Measurements from ENCODE around the gene CX3CR1. TPM values are rescaled to one million over a fixed set of nuclear protein-coding genes. Genes with fewer than 3 reads are reported as not detected.

CX3CR1 gene
- total RNA-seq, 1 donor from 2014 or later = 0.32 TPM

DNA sequence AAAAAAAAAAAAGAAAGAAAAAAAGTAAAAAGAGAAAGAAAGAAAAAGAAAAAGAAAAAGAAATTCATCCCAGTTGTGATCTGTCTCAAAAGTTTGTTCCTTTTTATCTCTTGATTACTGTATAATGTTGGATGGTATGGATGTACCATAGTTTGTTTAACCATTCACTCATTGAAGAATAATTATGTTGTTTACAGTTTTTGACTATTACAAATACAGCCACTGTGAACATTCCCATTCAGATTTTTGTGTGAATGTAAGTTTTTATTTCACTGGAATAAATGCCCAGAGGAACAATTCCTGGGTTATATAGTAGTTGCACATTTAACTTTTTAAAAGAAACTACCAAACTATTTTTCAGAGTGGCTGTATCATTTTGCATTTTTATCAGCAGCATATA lies 39.4 kb upstream of the CX3CR1 start:
- H3K27ac ChIP-seq (ENCODE audit: low read depth, low read length) = no peak overlapping the region
- Mint-ChIP-seq H3K27ac (ENCODE audit: unreplicated experiment) (no peak overlapping the region), H3K4me1 (ENCODE audit: low read depth, unreplicated experiment) (no peaks in the 10 kb centered on the region), H3K9me3 (ENCODE audit: unreplicated experiment) (peaks cover 8% of the 10 kb centered on the region), H3K4me3 (ENCODE audit: unreplicated experiment) (no peak overlapping the region), H3K27me3 (ENCODE audit: low read depth, unreplicated experiment) (no peaks in the 10 kb centered on the region), H3K36me3 (ENCODE audit: low read depth, unreplicated experiment) (no peaks in the 10 kb centered on the region)
- no peaks in the 10 kb centered on the region for H3K79me2 ChIP-seq (ENCODE audit: insufficient read depth, low read length)
- no peaks in the 10 kb centered on the region for H3K27me3 ChIP-seq (ENCODE audit: insufficient read depth, low read length)
- H3K4me1 ChIP-seq (ENCODE audit: insufficient read depth, low read length) = no peaks in the 10 kb centered on the region
- H2AFZ ChIP-seq (ENCODE audit: low read depth, low read length) = no peak overlapping the region
- H3K4me2 ChIP-seq (ENCODE audit: low read length) = no peak overlapping the region
- H3K9ac ChIP-seq (ENCODE audit: low read length) = no peak overlapping the region
- DNase-seq (ENCODE audit: low read depth) = no peak
- TF ChIP-seq, protein P1, sequence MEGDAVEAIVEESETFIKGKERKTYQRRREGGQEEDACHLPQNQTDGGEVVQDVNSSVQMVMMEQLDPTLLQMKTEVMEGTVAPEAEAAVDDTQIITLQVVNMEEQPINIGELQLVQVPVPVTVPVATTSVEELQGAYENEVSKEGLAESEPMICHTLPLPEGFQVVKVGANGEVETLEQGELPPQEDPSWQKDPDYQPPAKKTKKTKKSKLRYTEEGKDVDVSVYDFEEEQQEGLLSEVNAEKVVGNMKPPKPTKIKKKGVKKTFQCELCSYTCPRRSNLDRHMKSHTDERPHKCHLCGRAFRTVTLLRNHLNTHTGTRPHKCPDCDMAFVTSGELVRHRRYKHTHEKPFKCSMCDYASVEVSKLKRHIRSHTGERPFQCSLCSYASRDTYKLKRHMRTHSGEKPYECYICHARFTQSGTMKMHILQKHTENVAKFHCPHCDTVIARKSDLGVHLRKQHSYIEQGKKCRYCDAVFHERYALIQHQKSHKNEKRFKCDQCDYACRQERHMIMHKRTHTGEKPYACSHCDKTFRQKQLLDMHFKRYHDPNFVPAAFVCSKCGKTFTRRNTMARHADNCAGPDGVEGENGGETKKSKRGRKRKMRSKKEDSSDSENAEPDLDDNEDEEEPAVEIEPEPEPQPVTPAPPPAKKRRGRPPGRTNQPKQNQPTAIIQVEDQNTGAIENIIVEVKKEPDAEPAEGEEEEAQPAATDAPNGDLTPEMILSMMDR (IDR thresholded peaks at IDR 0.05; ENCODE audit: insufficient read depth, low read depth, low read length) = no peak
- TF ChIP-seq EZH2 (IDR thresholded peaks at IDR 0.05; ENCODE audit: insufficient read depth, low read length) = no peak
- H3K36me3 ChIP-seq (ENCODE audit: insufficient read depth, low read length) = no peaks in the 10 kb centered on the region
- no peak overlapping the region for H3K4me3 ChIP-seq (ENCODE audit: insufficient read depth, low read depth, low read length)
- H4K20me1 ChIP-seq (ENCODE audit: insufficient read depth, low read length) = no peaks in the 10 kb centered on the region
- H3K9me3 ChIP-seq (ENCODE audit: insufficient read depth, low read depth, low read length) = no peaks in the 10 kb centered on the region
- FAIRE-seq = no peak

DNA sequence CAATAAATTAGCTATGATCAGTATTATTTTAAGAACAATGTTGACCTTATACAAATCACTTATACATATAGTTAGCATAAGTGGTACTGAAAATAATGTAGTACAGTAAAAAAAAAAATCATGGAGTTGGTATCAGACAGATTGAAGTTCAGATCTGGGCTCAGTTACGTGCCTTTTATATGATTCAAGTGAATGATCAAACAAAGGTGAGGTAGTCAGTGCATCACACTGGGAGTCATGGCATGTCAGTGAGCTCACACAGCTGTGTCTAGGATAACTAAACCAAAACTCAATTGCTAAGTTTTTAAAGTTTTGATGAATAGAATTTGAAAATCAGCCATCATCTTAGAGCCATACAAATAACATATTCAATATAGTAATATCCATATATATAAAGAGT lies 38.5 kb upstream of the CX3CR1 start:
- Mint-ChIP-seq H3K4me3 (ENCODE audit: unreplicated experiment) (no peak overlapping the region), H3K4me1 (ENCODE audit: low read depth, unreplicated experiment) (no peaks in the 10 kb centered on the region), H3K36me3 (ENCODE audit: low read depth, unreplicated experiment) (no peaks in the 10 kb centered on the region), H3K27me3 (ENCODE audit: low read depth, unreplicated experiment) (no peaks in the 10 kb centered on the region), H3K27ac (ENCODE audit: unreplicated experiment) (no peak overlapping the region), H3K9me3 (ENCODE audit: unreplicated experiment) (peaks cover 11% of the 10 kb centered on the region)
- no peak overlapping the region for H2AFZ ChIP-seq (ENCODE audit: low read depth, low read length)
- H4K20me1 ChIP-seq (ENCODE audit: insufficient read depth, low read length) = no peaks in the 10 kb centered on the region
- no peaks in the 10 kb centered on the region for H3K9me3 ChIP-seq (ENCODE audit: insufficient read depth, low read depth, low read length)
- H3K4me3 ChIP-seq (ENCODE audit: insufficient read depth, low read depth, low read length) = no peak overlapping the region
- H3K4me2 ChIP-seq (ENCODE audit: low read length) = no peak overlapping the region
- no peaks in the 10 kb centered on the region for H3K79me2 ChIP-seq (ENCODE audit: insufficient read depth, low read length)
- no peak overlapping the region for H3K9ac ChIP-seq (ENCODE audit: low read length)
- FAIRE-seq (no peak), DNase-seq (ENCODE audit: low read depth) (no peak)
- H3K27ac ChIP-seq (ENCODE audit: low read depth, low read length) = no peak overlapping the region
- TF ChIP-seq EZH2 (IDR thresholded peaks at IDR 0.05; ENCODE audit: insufficient read depth, low read length) = no peak
- H3K4me1 ChIP-seq (ENCODE audit: insufficient read depth, low read length) = no peaks in the 10 kb centered on the region
- H3K36me3 ChIP-seq (ENCODE audit: insufficient read depth, low read length) = no peaks in the 10 kb centered on the region
- no peaks in the 10 kb centered on the region for H3K27me3 ChIP-seq (ENCODE audit: insufficient read depth, low read length)

DNA sequence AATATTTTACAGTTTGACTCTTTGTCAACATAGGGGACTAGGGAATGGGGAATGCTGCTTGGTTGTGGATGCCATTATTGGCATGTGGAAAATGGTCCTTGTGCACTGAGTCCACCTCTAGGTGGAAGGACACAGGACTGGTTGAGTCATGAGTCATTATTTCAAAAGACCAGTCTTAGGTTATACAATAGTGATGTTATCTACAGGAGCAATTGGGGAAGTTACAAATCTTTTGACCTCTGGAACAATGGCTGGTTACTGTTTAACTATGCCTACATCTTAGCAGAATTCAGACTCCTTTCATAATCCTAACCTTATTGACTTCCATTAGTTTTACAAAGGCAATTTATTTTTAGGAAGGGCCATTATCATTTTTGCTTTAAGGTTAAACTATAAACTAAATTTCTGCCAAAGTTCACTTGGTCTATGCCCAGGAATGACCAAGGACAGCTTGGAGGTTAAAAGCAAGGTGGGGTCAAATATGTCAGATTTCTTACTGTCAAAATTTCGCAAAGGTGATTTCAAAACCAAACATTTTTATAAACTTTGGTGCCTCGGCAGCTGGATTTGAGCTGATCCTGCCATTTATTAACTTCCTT lies 37.8 kb upstream of the CX3CR1 start:
- Mint-ChIP-seq H3K9me3 (ENCODE audit: unreplicated experiment) (peaks cover 11% of the 10 kb centered on the region), H3K4me3 (ENCODE audit: unreplicated experiment) (no peak overlapping the region), H3K27me3 (ENCODE audit: low read depth, unreplicated experiment) (no peaks in the 10 kb centered on the region), H3K4me1 (ENCODE audit: low read depth, unreplicated experiment) (no peaks in the 10 kb centered on the region), H3K36me3 (ENCODE audit: low read depth, unreplicated experiment) (no peaks in the 10 kb centered on the region), H3K27ac (ENCODE audit: unreplicated experiment) (no peak overlapping the region)
- no peak overlapping the region for H3K27ac ChIP-seq (ENCODE audit: low read depth, low read length)
- DNase-seq (ENCODE audit: low read depth) (no peak), FAIRE-seq (no peak)
- H3K4me3 ChIP-seq (ENCODE audit: insufficient read depth, low read depth, low read length) = no peak overlapping the region
- no peaks in the 10 kb centered on the region for H3K27me3 ChIP-seq (ENCODE audit: insufficient read depth, low read length)
- no peak overlapping the region for H3K4me2 ChIP-seq (ENCODE audit: low read length)
- H3K9ac ChIP-seq (ENCODE audit: low read length) = no peak overlapping the region
- no peak for TF ChIP-seq EZH2 (IDR thresholded peaks at IDR 0.05; ENCODE audit: insufficient read depth, low read length)
- TF ChIP-seq, protein P1 (IDR thresholded peaks at IDR 0.05; ENCODE audit: insufficient read depth, low read depth, low read length) = no peak
- no peaks in the 10 kb centered on the region for H4K20me1 ChIP-seq (ENCODE audit: insufficient read depth, low read length)
- no peak overlapping the region for H2AFZ ChIP-seq (ENCODE audit: low read depth, low read length)
- no peaks in the 10 kb centered on the region for H3K36me3 ChIP-seq (ENCODE audit: insufficient read depth, low read length)
- H3K79me2 ChIP-seq (ENCODE audit: insufficient read depth, low read length) = no peaks in the 10 kb centered on the region
- H3K4me1 ChIP-seq (ENCODE audit: insufficient read depth, low read length) = no peaks in the 10 kb centered on the region
- H3K9me3 ChIP-seq (ENCODE audit: insufficient read depth, low read depth, low read length) = no peaks in the 10 kb centered on the region

Measured in astrocyte (in vitro differentiated cells and primary cell).